HL-60/S4 treated with retinoic acid at 250 ng/mL for 4 days and 3 days (cell line): ENCODE results near the gene WBP1L.
"Not testable (repeated sequence)": the region's sequence is repeated elsewhere in the genome, so short reads cannot be mapped to it uniquely, and the experiment has no call there.

ENCODE experiments used
- in situ Hi-C: fragments of 300-500 bp; cut with MboI; formaldehyde crosslinking; loops from 2 replicates; pipeline ENCODE4 v1.7.0; 2022; ENCODE audit warnings: low sequenced_read_pairs

Gene WBP1L

DNA sequence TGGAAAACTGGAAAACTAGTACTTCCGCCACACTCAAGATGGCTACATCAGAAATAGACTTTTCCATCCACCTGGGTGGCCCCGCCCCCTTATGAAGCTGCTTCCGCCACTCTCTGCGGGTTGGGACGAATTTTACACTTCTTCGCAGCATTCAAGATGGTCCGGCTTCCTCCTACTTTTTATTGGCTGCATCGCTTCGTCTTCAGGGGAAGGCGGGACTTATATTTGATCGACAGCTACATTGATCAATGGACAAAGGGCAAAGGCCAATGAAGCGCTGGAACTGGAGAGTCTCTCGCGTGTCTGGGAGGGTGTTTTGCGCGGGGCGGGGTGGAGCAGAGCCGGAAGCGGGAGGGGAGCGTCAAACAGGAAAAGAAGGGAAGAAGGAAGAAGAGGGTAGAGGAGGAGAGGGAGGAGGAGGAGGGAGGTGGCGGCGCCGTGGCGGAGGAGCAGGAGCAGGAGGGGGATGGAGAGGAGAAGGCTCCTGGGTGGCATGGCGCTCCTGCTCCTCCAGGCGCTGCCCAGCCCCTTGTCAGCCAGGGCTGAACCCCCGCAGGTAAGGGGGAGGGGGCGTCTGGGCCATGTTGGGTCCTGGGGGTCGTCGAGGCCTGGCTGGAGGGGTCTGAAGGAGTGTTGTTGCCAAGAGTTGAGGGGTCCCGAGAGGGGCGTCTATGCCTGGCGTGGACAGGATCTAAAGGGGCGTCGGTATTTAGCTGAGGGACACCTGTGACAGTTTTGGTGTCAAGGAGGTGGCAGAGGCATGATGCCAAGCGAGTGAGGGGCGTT, at the start of gene WBP1L:
TSS of gene WBP1L (plus strand) at position 361 of the 786 bp plus-strand sequence. CDS start at position 467, 106 bp downstream.
- in situ Hi-C loops = loop anchor here (25.0 kb wide), 2 partner anchors 169 to 319 kb away; partner anchors contain the start of gene CNNM2

DNA sequence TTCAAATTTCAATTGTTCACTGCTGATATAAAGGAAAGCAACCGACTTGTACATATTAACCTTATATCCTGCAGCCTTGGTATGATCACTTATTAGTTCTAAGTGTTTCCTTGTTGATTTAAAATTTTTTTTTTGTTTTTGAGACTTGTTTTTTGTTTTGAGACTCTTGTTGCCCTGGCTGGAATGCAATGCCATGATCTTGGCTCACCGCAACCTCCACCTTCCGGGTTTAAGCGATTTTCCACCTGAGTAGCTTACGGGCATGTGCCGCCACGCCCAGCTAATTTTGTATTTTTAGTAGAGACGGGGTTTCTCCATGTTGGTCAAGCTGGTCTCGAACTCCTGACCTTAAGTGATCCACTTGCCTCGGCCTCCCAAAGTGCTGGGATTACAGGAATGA, 48.3 kb upstream of the WBP1L start:
- in situ Hi-C loops = not testable (repeated sequence)

DNA sequence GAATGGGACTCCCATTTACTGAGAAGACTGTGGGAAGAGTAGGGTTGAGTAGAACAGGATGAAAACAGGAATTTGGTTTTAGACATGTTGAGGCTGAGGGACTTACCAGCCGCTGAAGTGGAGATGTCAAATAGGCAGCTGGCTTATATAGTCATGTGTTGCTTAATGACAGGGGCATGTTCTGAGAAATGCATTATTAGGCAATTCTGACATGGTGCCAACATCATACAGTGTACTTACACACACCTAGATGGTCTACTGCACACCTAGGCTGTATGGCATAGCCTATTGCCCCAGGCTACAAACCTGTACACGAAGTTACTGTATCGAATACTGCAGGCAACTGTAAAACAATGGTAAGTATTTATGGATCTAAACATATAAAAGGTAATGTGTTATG, 47.0 kb upstream of the WBP1L start:
- in situ Hi-C loops = no loop called here

DNA sequence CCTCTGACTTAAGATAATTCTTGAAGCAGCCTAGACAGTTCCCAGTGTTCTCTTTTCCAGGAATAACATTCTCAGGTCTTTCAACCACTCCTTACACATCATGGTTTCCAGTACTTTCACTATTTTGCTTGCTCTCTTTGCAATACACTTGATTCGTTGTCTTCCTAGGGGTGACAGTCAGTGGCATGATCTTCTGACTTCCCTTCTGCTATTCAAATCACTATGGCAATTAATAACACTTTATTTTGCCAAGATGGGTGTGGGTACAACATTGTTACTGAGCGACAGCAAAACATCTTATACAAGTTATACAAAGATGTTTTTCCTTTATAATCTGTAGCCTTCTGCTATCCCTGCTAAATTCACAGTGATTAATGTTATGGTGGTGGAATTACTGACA, 44.9 kb upstream of the WBP1L start:
- in situ Hi-C loops = no loop called here

DNA sequence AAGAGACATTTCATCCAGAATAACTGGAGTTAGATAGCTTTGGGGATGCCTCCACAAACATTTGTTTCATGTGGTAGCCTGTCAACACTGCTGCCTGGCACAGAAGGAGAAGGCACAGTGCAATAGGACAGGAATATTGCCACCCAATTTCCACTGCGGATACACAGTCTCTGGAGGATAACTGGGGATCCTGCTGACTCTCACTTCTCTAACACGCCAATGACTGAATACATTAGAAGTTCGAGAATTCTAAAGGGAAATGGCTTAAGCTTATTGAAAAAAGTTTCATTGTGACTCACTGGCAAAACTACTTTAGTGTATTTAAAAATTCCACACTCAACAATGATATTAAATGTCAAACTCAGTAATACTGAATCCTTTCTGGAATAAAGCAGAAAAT, 42.5 kb upstream of the WBP1L start:
- in situ Hi-C loops = no loop called here

DNA sequence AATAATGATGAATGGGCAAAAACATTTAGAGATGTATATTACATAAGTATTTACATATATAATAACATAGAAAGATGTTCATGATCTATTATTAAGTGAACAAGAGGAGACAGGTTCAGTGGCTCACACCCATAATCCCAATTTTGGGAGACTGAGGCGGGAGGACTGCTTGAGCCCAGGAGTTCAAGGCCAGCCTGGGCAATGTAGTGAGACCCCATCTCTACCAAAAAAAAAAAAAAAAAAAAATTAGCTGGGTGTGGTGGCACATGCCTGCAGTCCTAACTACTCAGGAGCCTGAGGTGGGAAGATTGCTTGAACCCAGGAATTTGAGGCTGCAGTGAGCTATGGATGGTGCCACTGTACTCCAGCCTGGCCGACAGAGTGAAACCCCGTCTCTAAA, 42.0 kb upstream of the WBP1L start:
- in situ Hi-C loops = no loop called here

DNA sequence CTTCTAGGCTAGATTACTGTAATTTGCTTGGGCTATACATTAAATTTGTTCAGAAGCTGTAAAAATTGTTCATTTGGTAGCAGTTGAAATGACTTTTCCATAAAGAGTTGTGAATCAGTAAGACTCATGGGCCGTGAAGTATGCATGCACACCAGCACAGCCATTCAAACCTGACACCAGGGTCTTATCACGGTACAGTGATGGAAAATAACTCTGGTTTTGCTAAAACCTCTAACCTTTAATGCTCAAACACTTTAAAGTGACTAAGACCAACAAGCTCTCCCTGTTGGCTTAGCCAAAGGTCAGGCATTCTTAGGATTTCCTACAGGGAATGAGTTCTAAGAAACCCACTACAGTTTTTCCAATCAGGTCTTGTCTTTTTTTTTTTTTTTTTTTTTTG, 41.0 kb upstream of the WBP1L start:
- in situ Hi-C loops = no loop called here

DNA sequence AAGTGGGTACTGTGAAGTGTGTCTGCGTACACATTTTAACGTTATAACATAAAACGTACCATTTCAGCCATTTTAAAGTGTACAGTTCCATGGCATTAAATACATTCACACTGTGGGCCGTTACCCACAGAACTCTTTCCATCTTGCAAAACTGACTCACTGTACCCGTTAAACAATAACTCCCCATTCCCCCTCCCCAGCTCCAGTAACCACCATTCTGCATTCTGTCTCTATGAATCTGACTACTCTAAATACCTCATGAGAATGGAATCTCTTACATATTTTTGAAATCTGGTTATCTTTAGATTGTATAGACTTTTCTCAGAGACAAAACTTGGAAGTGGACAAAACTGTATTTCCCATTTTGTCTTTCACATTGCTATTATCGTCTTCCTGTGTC, 38.8 kb upstream of the WBP1L start:
- in situ Hi-C loops = no loop called here

DNA sequence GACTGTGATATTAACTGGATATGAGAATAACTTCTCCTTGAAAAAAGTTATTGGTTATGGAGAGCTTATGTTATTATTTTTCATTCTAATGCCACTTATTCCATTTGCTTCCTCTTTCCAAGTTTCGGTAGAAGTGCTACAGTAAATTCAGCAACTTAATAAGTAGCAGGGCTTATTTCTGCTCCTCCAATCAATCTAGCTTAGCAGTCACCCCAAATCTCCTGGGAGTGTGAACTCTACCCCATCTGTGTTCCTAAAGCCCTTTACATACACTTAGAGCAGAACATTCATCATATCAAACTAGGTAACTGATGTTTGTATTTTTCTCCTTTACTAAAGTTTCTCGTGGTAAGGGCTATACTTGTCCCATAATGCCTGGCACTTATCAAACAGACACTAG, 38.2 kb upstream of the WBP1L start:
- in situ Hi-C loops = no loop called here

DNA sequence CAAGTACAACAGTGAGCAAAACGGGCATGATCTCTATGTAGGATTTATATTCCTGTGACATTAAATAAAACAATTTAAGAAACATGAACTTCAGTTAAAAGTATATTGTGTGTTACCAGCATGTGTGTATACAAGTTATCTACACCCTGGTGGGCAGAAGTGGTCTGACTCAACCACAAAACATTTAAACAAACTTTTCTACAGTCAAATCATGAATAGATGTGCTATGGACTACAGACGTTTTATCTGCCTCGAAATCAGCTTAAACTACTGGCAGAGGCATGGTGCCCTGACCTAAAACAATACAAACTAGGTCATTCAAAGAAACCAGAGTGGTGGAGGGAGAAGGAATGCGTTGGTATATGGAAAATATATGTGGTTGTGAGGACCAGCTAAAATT, 33.1 kb upstream of the WBP1L start:
- in situ Hi-C loops = no loop called here

DNA sequence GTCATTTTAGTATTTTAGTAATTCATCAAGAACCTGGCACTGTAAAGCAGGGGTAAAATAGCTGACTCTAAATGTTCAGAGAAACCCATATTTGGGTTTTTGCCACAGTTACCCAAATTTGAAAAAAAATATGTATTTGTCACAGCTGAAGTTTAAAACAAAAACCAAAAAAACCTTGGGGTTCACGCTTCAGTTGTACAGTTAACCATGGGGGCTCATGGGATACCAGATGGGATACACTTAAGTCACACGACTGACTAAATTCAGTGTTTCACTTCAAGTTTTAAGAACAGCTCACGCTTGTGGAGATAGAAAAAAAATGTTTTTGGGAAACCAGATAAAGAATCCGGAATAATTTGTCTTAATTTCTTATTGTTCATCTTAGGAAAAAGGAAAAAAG, 31.7 kb upstream of the WBP1L start:
- in situ Hi-C loops = no loop called here

DNA sequence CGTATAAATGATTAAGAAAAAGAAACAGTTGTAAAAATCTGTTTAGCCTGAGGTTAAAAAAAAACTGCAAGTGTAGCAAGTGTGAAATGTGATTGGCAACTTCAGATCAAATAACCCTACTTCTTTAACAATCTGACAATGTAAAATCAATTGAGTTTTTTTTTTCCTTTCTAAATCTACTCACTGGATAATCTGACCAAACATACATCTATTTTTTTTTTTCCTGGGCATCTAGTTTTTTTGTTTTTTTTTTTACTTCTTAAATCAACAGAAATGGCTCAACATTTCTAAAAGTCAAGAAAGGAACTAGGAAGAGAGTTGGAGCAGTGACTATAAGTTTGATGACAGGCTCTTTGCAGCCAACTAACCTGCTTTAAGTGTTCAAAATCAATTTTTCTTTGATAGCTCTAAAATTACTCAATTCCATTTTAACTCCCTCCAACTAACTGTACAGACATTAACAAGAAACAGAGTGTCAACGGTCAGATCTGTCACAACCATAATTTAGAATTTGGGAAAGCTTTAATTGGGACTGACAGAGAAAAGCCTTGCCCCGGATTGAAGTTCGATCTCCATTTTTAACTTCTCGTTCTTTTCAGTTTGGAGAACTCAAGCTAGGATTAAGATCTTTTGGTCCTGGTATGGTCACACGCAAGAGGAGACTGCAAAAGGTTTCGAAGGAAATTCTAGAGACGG, 30.8 kb upstream of the WBP1L start:
- in situ Hi-C loops = no loop called here

DNA sequence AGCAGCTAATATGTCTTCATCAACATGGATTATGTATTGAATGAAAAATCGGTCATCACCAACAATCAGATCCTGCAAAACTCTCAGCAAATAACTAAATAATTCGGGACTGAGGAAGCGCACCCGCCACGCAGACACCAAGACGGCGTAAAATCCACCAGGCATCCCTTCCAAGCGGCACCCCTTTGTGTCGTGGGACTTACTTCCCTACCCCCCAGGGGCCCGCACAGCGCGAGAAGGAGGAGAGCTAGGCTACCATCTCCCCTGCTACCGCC, 30.3 kb upstream of the WBP1L start:
- in situ Hi-C loops = no loop called here

DNA sequence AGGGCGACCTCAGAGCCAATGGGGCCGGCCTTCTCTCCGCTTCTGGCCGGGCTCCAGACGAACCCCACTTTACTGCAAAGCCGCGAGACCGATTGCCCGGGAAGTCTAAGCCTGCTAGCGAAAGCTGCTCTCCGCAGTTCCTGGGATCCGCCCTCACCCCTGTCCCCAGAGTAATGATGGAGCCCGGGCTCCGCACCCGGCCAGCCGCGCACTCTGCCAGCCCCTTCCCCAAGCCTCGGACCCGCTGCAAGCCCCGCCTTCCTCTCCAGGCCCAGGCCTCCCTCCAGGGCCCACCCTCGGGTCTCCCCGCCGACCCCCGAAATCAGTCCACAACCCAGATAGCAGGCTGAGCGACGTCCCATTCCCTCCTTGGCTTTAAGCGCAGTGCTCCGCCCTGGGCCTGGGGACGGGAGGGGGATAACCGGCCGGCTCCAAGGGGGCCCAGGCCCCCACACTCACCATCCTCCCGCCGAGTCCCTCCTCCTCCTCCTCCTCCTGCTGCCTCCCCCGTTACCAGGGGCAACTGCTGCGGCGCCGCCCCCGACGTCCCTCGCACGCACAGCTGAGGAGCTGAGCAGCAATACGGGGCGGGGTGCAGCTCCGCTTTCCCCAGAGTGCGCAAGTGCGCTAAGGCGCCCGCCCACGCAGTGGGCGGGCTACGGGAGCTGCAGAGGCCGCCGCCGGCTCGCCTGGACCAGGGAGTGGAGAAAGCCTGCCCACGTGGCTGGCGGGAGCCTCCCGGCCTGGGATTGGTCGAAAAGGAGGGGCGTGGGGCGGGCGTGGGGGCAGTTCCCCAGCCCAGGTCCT, 29.7 kb upstream of the WBP1L start, which contains the start of gene ARL3:
TSS of gene ARL3 (minus strand) at position 584 of the 807 bp plus-strand sequence. CDS start at position 462, 122 bp downstream.
- in situ Hi-C loops = no loop called here

DNA sequence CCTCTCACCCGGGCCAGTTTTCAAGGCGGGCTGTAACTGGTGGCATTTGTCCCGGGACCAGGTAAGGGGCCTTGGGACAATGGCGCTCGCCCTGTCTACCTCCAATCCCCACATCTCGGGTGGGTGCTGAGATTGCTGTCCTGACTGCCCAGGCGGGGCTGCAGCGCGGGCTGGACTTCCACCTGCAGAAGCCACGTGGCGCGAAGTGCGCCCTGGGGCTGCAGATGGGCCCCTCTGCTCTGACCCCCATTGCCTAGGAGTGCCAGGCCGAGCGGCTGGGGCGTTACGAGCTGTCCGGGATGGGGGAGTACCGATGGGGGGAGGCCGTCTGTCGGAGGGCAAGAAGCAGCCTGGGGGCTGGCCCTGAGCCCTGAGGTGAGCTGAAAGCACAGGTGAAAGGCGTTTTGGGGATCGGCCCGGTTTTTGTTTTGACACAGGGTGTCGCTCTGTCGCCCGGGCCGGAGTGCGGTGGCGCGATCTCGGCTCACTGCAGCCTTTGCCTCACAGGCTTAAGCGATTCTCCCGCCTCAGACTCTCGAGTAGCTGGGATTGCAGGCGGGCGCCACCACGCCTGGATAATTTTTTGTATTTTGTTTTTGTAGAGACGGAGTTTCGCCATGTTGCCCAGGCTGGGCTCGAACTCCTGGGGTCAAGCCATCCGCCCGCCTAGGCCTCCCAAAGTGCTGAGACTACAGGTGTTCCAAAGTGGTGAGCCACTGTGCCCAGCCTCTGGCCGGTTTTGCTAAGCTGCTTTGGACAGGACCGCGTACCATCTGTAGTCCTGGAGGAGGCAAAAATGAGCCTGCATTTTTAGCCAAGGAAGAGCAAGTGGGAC, 28.9 kb upstream of the WBP1L start, which contains the start of gene SFXN2:
TSS of gene SFXN2 (plus strand) at position 16 of the 835 bp plus-strand sequence. CDS start 12,001 bp downstream, outside the sequence.
- in situ Hi-C loops = no loop called here

DNA sequence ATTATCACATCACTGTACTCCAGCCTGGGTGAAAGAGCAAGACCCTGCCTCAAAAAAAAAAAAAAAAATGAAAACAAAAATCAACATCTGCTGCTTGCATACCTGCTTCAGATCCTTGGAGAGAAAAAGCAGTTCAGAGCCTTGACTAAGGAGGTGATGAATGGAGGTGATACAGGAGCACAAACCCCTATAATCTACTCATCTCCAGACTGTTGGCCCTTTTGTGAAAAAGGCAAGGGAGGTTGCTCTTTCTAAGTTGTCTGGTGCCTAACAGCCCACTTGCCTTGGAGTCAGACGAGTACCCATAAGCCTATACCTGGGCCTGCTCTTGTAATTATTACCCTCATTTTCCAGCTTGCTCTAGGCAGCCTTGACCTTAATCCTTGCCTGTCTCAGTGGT, 27.9 kb upstream of the WBP1L start:
- in situ Hi-C loops = no loop called here

DNA sequence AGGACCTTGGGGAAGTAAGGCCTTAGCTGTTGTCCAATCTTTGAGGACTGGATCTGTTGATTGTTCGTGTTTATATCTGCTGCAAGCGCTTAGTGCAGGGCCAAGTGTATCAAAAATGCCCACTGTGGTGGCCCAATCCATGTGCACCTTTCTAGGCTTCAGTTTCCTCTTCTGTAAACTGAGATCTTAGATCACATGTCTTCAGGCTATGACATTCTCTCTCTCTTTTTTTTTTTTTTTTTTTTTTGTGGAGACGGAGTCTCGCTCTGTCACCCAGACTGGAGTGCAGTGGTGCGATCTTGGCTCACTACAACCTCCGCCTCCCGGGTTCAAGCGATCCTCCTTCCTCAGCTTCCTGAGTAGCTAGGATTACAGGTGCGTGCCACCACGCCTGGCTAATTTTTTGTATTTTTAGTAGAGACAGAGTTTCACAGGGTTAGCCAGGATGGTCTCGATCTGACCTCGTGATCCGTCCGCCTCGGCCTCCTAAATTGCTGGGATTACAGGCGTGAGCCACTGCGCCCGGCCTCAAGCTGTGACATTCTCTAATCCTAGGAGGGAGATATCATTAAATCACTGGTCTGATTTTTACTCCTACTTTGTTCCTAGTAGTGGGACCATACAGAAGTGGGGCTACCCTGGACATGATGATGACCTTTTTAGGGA, 26.7 kb upstream of the WBP1L start:
- in situ Hi-C loops = not testable (repeated sequence)

DNA sequence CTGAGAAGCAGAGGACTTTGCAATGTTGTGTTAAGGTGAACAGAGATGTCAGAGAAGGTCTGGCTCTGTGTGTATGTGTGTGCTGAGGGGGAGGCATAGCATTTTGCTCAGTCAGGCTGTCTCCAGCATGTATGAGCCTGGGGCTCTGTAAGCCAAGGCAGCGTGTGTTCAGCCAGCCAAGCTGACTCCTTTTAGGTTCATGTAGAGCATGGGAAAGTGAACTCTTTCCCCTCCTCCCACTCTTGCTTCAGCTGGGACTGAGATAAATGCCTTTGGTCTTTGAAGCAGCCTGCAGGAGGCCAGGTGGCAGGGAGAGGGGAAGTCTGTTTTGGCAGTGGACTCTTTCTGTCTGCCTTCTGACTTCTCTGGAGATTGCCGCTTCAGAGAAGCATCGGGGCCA, 25.5 kb upstream of the WBP1L start:
- in situ Hi-C loops = no loop called here

DNA sequence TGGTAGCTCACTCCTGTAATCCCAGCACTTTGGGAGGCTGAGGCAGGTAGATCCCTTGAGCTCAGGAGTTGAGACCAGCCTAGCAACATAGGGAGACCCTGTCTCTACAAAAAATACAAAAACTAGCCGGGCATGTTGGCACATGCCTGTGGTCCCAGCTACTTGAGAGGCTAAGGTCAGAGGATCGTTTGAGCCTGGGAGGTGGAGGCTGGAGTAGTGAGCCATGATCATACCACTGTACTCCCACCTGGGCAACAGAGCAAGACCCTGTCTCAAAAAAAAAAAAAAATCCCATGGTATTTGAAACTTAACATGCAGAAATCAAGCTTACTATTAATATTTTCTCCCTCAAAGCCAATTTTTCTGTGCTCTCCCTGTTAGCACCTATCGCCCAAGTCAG, 23.4 kb upstream of the WBP1L start:
- in situ Hi-C loops = no loop called here

DNA sequence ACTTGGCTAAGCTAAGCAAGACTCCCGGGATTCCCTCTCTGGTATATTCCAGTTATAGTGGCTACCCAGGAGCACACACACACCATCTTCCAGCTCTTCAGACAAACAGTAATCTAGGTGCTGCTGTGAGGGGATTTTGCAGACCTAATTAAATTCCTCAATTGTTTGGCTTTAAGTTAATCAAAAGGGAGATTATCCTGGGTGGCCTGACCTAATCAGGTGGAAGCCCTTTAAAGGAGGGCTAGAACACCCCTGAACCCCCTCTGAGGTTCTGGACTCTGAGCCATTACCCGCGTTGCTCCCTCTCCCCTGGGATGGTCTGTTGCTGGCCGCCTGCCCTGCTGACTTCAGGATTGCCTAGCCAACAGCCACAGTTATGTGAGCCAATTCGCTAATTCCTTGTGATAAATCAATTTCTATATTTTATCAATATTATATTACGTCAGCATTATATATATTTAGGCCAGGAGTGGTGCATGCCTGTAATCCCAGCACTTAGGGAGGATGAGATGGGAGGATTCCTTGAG, 22.9 kb upstream of the WBP1L start:
- in situ Hi-C loops = no loop called here
